CD4-positive, alpha-beta T cell treated with Interleukin-17A for 1 hour (primary cell): ENCODE results near the gene CDX1.

Experiments
- DNase-seq: peaks from one replicate; pipeline ENCODE4 v3.0.0-alpha.2; 2020

Gene CDX1

GRCh38 chr5:150166650-150167511, at the start of gene CDX1:
Gene CDX1, plus strand, starts transcription at chr5:150166778. Its CDS starts 99 bp downstream, at chr5:150166877.
- no peak for DNase-seq

GRCh38 chr5:150117945-150118560, 48.5 kb upstream of the CDX1 start:
- no peak for DNase-seq

GRCh38 chr5:150118561-150119229, 47.9 kb upstream of the CDX1 start:
- DNase-seq: no peak

- DNase-seq: no peak
Observed at GRCh38 chr5:150119421-150120061, 47.0 kb upstream of the CDX1 start.

GRCh38 chr5:150120062-150120441, 46.5 kb upstream of the CDX1 start:
- DNase-seq: no peak

GRCh38 chr5:150120617-150121447, 45.7 kb upstream of the CDX1 start:
- DNase-seq: no peak

- DNase-seq: no peak
Observed at GRCh38 chr5:150121448-150122157, 45.0 kb upstream of the CDX1 start.

GRCh38 chr5:150122158-150122510, 44.4 kb upstream of the CDX1 start:
- no peak for DNase-seq

- no peak for DNase-seq
Observed at GRCh38 chr5:150122536-150123481, 43.8 kb upstream of the CDX1 start.

- DNase-seq: no peak
Observed at GRCh38 chr5:150123542-150123941, 43.0 kb upstream of the CDX1 start.

GRCh38 chr5:150124111-150124557, 42.4 kb upstream of the CDX1 start:
- no peak for DNase-seq

GRCh38 chr5:150124596-150124995, 42.0 kb upstream of the CDX1 start:
- no peak for DNase-seq

GRCh38 chr5:150125334-150125733, 41.2 kb upstream of the CDX1 start:
- DNase-seq: no peak

GRCh38 chr5:150126199-150126920, 40.2 kb upstream of the CDX1 start:
- DNase-seq: no peak

GRCh38 chr5:150126921-150127265, 39.7 kb upstream of the CDX1 start:
- DNase-seq: no peak

GRCh38 chr5:150129454-150129812, 37.1 kb upstream of the CDX1 start:
- DNase-seq: no peak

GRCh38 chr5:150129813-150130492, 36.6 kb upstream of the CDX1 start:
- DNase-seq: peak; percentile 44

- no peak for DNase-seq
Observed at GRCh38 chr5:150130493-150130922, 36.1 kb upstream of the CDX1 start.

GRCh38 chr5:150131461-150131860, 35.1 kb upstream of the CDX1 start:
- DNase-seq: no peak
